Hair follicle dermal papilla cell (primary cell): ENCODE measurements around the gene CRYBG2. TPM values are rescaled to one million over a fixed set of nuclear protein-coding genes. Genes with fewer than 3 reads are reported as not detected.

Experiments
- total RNA-seq: library from RNA; depleted of rRNA; stranded (reverse); fragments of >200 nt; gene quantifications from 2 replicates; pipeline ENCODE4 v1.2.3, GENCODE V29; 2012

CRYBG2 gene
- total RNA-seq: not detected in 2 replicates

DNA sequence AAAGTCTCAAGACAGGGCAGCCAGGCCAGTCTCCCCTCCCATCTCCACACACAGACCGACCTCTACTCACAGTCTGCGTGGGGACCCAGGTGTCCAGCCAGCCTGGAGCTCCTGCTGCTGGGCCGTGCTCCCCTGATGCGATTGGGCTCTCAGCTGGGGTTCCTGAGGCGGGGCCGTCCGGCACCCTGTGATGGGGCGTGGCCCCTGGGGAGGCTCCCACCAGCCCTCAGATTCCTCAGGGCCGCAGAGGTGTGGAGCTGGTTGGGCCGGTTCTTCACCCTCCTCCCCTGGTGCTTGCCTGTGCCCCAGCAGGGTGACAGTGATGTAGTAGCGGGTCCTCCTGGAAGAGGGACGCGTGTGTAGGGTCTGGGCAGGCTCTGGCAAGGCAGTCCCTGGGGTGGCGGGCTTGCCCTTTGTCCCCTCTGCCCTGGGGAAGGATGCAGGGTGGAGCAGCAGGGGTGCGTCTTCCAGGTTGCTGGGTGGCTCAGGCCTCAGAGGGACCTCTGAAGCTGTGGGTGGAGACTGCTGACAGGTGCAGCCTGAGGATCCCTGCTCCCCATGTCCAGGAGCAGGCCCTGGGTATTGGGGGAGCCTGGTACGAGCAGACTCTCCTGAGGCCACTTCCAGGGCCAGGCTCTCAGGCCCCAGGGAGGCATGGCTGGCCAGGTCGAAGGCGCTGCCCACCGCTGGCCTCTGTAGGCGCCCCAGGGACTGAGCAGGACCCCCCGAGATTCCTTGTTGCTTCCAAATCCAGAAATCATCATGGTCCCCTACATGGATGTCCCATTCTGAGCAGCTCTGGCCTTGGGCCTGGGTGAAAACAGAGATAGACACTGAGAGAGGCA is at the start of gene CRYBG2:
TSS of gene CRYBG2 (minus strand) at position 155 of the 845 bp plus-strand sequence. CDS start 7,473 bp downstream, outside the sequence.

GRCh38 chr1:26372611-26373010 is 18.7 kb upstream of the CRYBG2 start, which contains the start of gene ZNF683:
Gene ZNF683, minus strand, starts transcription at chr1:26372750. Its CDS starts 4,179 bp downstream, at chr1:26368571.

GRCh38 chr1:26317612-26318337 is 36.2 kb downstream of the CRYBG2 start, which contains the start of gene CD52:
Gene CD52, plus strand, starts transcription at chr1:26317958. Its CDS starts 60 bp downstream, at chr1:26318018.

DNA sequence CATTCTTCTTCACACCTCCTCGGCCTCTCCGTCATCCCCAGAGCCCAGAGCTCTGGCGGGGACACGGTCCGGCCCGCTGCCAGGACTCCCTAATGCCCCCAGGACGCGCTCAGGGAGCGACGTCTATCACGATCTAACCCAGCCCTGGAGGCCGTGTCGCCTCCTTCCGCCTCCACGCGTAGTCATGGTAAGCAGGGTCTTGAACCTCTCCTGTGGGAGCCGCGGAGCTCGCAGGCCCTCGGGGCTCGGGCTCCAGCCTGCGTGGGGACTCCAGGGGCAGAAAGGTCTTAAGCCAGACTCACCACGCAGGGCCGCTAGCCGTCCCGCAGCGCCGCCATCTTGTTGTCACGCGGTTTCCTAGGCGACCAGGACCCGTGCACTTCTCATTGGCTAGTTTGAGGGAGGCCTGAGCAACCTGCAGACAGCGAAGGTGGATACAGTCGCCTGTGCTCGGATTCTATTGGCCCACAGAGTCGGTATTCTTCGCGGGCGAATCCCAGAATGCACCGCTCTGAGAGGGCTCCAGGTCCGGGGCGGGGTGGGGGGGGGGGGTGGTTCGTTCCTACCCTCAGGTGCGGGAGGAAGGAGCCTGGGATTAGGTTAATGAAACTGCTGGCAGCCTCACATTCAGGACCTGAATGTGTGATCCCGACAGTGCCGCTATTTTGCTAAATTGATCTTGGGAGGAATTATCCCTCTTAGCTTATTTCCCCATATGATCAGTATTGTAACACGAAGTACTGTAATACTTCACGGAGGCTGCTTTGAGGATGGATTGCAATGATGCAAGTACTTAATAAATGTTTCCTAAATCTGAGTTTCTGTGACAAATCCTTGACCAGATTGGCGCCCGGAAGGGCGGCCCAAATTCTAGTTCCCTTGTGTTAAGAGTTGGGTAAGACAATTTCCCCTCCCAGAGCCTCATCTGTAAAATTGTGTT is 47.4 kb downstream of the CRYBG2 start, which contains the start of gene UBXN11:
TSS of gene UBXN11 (minus strand) at position 347 of the 940 bp plus-strand sequence. CDS start 3,753 bp downstream, outside the sequence.

GRCh38 chr1:26279456-26280332 is 74.2 kb downstream of the CRYBG2 start, which contains the start of gene SH3BGRL3:
Gene SH3BGRL3, plus strand, starts transcription at chr1:26280086. Its CDS starts 70 bp downstream, at chr1:26280156.

Other genes starting within 250 kb of the CRYBG2 start
- gene PDIK1L, start 242.3 kb downstream of the CRYBG2 start, total RNA-seq: 4.1 and 6.5 TPM in 2 replicates
- not detected in 2 replicates for gene FAM110D, start 195.1 kb downstream of the CRYBG2 start, total RNA-seq
- not detected in 2 replicates for gene C1orf232, start 185.2 kb downstream of the CRYBG2 start, total RNA-seq
- 18.2 and 19.1 TPM in 2 replicates for gene ZNF593, start 184.2 kb downstream of the CRYBG2 start, total RNA-seq
- not detected in 2 replicates for gene ZNF593OS, start 182.3 kb downstream of the CRYBG2 start, total RNA-seq
- not detected in 2 replicates for gene CNKSR1, start 176.6 kb downstream of the CRYBG2 start, total RNA-seq
- not detected in 2 replicates for gene CATSPER4, start 163.5 kb downstream of the CRYBG2 start, total RNA-seq
- gene CEP85, start 119.9 kb downstream of the CRYBG2 start, total RNA-seq: 6.0 and 8.4 TPM in 2 replicates
- 18.7 and 25.0 TPM in 2 replicates for gene SH3BGRL3, start 74.0 kb downstream of the CRYBG2 start, total RNA-seq
- gene UBXN11, start 47.5 kb downstream of the CRYBG2 start, total RNA-seq: 3.6 and 5.7 TPM in 2 replicates
- not detected in 2 replicates for gene CD52, start 36.2 kb downstream of the CRYBG2 start, total RNA-seq
- not detected in 2 replicates for gene ZNF683, start 18.6 kb upstream of the CRYBG2 start, total RNA-seq
- gene LIN28A, start 56.7 kb upstream of the CRYBG2 start, total RNA-seq: not detected in 2 replicates
- gene DHDDS, start 78.2 kb upstream of the CRYBG2 start, total RNA-seq: 76.9 and 79.8 TPM in 2 replicates
- gene HMGN2, start 118.3 kb upstream of the CRYBG2 start, total RNA-seq: 108 and 149 TPM in 2 replicates
- gene RPS6KA1, start 175.6 kb upstream of the CRYBG2 start, total RNA-seq: 6.2 and 6.4 TPM in 2 replicates